ENCODE measurements around the gene GALE.

DNA sequence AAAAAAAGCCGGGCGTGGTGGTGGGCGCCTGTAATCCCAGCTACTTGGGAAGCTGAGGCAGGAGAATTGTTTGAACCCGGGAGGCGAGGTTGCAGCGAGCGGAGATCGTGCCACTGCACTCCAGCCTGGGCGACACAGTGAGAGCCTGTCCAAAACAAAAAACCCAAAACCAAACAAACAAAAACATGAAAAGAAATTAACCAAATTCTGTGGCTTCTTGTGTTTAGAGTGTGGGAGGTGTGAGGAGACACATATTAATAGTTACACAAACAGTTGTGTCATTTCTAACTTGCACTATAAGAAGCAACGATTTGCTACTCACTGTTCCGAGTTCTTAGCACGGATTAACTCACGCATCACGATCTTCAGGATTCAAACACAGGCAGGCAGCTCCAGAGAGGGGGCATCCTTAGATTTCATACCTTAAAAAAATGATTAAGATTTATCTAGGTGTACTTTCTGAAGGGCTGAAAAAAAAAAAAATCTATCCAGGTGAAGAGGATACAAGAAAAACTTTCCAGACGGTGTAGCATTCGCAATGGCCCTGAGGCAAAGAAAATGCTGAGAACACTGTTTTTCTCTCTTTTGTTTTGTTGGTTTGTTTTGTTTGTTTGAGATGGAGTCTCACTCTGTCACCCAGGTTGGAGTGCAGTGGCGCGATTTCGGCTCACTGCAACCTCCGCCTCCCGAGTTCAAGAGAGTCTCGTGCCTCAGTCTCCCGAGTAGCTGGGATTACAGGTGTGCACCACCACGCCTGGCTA lies 25.4 kb upstream of the GALE start:
- TF ChIP-seq, protein P1, sequence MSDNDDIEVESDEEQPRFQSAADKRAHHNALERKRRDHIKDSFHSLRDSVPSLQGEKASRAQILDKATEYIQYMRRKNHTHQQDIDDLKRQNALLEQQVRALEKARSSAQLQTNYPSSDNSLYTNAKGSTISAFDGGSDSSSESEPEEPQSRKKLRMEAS (IDR thresholded peaks at IDR 0.05; ENCODE audit: insufficient read depth, insufficient read length): no peak
- TF ChIP-seq, protein P2, sequence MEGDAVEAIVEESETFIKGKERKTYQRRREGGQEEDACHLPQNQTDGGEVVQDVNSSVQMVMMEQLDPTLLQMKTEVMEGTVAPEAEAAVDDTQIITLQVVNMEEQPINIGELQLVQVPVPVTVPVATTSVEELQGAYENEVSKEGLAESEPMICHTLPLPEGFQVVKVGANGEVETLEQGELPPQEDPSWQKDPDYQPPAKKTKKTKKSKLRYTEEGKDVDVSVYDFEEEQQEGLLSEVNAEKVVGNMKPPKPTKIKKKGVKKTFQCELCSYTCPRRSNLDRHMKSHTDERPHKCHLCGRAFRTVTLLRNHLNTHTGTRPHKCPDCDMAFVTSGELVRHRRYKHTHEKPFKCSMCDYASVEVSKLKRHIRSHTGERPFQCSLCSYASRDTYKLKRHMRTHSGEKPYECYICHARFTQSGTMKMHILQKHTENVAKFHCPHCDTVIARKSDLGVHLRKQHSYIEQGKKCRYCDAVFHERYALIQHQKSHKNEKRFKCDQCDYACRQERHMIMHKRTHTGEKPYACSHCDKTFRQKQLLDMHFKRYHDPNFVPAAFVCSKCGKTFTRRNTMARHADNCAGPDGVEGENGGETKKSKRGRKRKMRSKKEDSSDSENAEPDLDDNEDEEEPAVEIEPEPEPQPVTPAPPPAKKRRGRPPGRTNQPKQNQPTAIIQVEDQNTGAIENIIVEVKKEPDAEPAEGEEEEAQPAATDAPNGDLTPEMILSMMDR (IDR thresholded peaks at IDR 0.05; ENCODE audit: extremely low read depth in 1 of 2, insufficient read depth in 1 of 2, low read depth in 1 of 2, low read length in 2 of 2): no peak
- no peak for TF ChIP-seq POLR2AphosphoS5 (IDR thresholded peaks at IDR 0.05; ENCODE audit: insufficient read depth, low read depth, low read length)
- no peak for TF ChIP-seq EZH2 (IDR thresholded peaks at IDR 0.05; ENCODE audit: borderline replicate concordance, low read depth, low read length, severe bottlenecking)
- TF ChIP-seq GATA2 (IDR thresholded peaks at IDR 0.05; ENCODE audit: insufficient read depth, insufficient read length, low read depth, low read length): no peak
- no peak for TF ChIP-seq POLR2A (IDR thresholded peaks at IDR 0.05; ENCODE audit: low read depth, low read length)

Measured in endothelial cell of umbilical vein (primary cell).